GM20000 (cell line): ENCODE results near the gene EXOC4.

Experiments used
- DNase-seq: peaks from one replicate; pipeline ENCODE4 v3.0.0; 2012; ENCODE audit warnings: low spot score
- CTCF ChIP-seq: IDR thresholded peaks from 2 replicates; pipeline ENCODE4 v1.5.1; 2012; ENCODE audit warnings: mild to moderate bottlenecking, control low read depth; ENCODE audit errors: extremely low read depth, missing control alignments

Gene EXOC4

GRCh38 chr7:133549633-133550032 is 296.8 kb downstream of the EXOC4 start:
- no peak for DNase-seq
- no peak for TF ChIP-seq CTCF

GRCh38 chr7:133550145-133550544 is 297.3 kb downstream of the EXOC4 start:
- no peak for DNase-seq
- TF ChIP-seq CTCF: no peak

- no peak for DNase-seq
- TF ChIP-seq CTCF: no peak
Measured at GRCh38 chr7:133550811-133551210, 297.9 kb downstream of the EXOC4 start.

- no peak for DNase-seq
- no peak for TF ChIP-seq CTCF
Measured at GRCh38 chr7:133551466-133551865, 298.6 kb downstream of the EXOC4 start.

GRCh38 chr7:133552079-133552478 is 299.2 kb downstream of the EXOC4 start:
- DNase-seq: no peak
- no peak for TF ChIP-seq CTCF

- no peak for TF ChIP-seq CTCF
- no peak for DNase-seq
Measured at GRCh38 chr7:133554330-133554729, 301.5 kb downstream of the EXOC4 start.

GRCh38 chr7:133556048-133556447 is 303.2 kb downstream of the EXOC4 start:
- DNase-seq: no peak
- TF ChIP-seq CTCF: no peak
